ENCODE measurements around the gene ZBTB46. TPM values are rescaled to one million over a fixed set of nuclear protein-coding genes. Genes with fewer than 3 reads are reported as not detected.
"Not testable (repeated sequence)": the region's sequence is repeated elsewhere in the genome, so short reads cannot be mapped to it uniquely, and the experiment has no call there.

The ZBTB46 gene
- total and polyA plus RNA-seq, 2 donors (not counting 1 experiment from before 2014, with no cell fraction given): 0.96 to 4.5 TPM

DNA sequence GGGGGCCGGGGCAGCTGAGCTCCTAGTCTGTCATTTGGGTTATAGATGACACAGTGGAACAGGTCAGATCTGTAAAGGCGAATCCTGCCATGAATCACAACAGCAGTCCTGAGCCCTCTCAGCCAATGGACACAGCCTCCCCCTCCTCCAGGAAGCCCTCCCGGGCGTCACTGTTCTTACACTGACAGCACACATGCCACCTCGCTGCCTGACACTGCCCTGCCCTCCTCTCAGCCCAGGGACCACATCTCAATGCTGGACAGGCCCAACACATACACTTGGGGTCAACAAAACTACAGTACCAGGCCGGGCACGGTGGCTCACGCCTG is 26.8 kb downstream of the ZBTB46 start:
- no peaks in the 10 kb centered on the region for H3K79me2 ChIP-seq (ENCODE audit: control insufficient read depth, insufficient read depth, low read length)
- TF ChIP-seq EZH2 (IDR thresholded peaks at IDR 0.05; ENCODE audit: low read length, missing control alignments): no peak
- TF ChIP-seq, protein P1, sequence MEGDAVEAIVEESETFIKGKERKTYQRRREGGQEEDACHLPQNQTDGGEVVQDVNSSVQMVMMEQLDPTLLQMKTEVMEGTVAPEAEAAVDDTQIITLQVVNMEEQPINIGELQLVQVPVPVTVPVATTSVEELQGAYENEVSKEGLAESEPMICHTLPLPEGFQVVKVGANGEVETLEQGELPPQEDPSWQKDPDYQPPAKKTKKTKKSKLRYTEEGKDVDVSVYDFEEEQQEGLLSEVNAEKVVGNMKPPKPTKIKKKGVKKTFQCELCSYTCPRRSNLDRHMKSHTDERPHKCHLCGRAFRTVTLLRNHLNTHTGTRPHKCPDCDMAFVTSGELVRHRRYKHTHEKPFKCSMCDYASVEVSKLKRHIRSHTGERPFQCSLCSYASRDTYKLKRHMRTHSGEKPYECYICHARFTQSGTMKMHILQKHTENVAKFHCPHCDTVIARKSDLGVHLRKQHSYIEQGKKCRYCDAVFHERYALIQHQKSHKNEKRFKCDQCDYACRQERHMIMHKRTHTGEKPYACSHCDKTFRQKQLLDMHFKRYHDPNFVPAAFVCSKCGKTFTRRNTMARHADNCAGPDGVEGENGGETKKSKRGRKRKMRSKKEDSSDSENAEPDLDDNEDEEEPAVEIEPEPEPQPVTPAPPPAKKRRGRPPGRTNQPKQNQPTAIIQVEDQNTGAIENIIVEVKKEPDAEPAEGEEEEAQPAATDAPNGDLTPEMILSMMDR (conservative IDR thresholded peaks at IDR 0.05 in 1 of 2, IDR thresholded peaks at IDR 0.05 in 1 of 2; ENCODE audit: low read depth in 1 of 2, low read length in 2 of 2): no peak
- H3K27ac ChIP-seq (ENCODE audit: insufficient read depth, low read length): no peak overlapping the region
- H3K4me2 ChIP-seq (ENCODE audit: extremely low read depth, insufficient read depth, low read length): no peak overlapping the region
- DNase-seq (ENCODE audit: low read depth in 2 of 2): no peak
- no peaks in the 10 kb centered on the region for H4K20me1 ChIP-seq (ENCODE audit: control insufficient read depth, extremely low read depth, insufficient read depth, low read length)
- H3K4me1 ChIP-seq (ENCODE audit: control insufficient read depth, extremely low read depth, insufficient read depth, low read length): no peaks in the 10 kb centered on the region
- no peak overlapping the region for H2AFZ ChIP-seq (ENCODE audit: low read length)
- H3K9ac ChIP-seq (ENCODE audit: insufficient read depth, low read length): no peak overlapping the region
- H3K4me3 ChIP-seq (replicated peaks in 1 of 4; ENCODE audit: control extremely low read depth in 1 of 4, insufficient read depth in 1 of 4, low read depth in 3 of 4, low read length in 4 of 4): no peak overlapping the region
- H3K36me3 ChIP-seq (ENCODE audit: control insufficient read depth, insufficient read depth, low read length): no peaks in the 10 kb centered on the region
- H3K9me3 ChIP-seq (ENCODE audit: control insufficient read depth, insufficient read depth, low read depth, low read length): no peaks in the 10 kb centered on the region
- H3K27me3 ChIP-seq (ENCODE audit: control insufficient read depth, insufficient read depth, low read length): no peaks in the 10 kb centered on the region

DNA sequence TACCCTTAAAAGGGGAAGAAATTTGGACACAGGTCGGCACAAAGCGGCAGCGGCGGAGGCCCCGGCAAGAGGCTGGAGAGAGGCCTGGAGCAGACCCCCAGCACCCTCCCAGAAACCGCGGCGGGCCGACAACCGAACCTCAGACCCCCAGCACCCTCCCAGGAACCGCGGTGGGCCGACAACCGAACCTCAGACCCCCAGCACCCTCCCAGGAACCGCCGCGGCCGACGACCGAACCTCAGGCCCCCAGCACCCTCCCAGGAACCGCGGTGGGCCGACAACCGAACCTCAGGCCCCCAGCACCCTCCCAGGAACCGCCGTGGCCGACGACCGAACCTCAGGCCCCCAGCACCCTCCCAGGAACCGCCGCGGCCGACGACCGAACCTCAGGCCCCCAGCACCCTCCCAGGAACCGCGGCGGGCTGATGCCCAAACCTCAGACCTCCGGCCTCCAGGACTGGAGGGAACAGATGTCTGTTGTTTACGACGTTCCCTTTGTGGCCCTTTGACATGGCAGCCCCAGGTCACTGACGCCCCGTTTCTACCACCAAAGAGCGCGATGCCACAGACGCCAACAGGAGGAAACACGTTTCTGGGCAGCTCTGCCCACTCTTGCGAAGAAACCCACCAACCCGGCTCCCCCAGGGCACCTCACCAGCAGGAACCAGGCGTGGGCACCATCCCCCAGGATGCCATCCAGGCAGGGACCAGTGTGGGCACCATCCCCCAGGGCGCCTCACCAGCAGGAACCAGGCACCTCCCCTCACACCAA is 28.4 kb downstream of the ZBTB46 start:
- Histone ChIP-seq H3K4me2 (ENCODE audit: extremely low read depth, insufficient read depth, low read length) (no peak overlapping the region), H3K9ac (ENCODE audit: insufficient read depth, low read length) (no peak overlapping the region), H3K4me3 (replicated peaks in 1 of 4; ENCODE audit: control extremely low read depth in 1 of 4, insufficient read depth in 1 of 4, low read depth in 3 of 4, low read length in 4 of 4) (no peak overlapping the region), H3K36me3 (ENCODE audit: control insufficient read depth, insufficient read depth, low read length) (no peaks in the 10 kb centered on the region), H4K20me1 (ENCODE audit: control insufficient read depth, extremely low read depth, insufficient read depth, low read length) (no peaks in the 10 kb centered on the region), H2AFZ (ENCODE audit: low read length) (no peak overlapping the region), H3K79me2 (ENCODE audit: control insufficient read depth, insufficient read depth, low read length) (no peaks in the 10 kb centered on the region), H3K4me1 (ENCODE audit: control insufficient read depth, extremely low read depth, insufficient read depth, low read length) (no peaks in the 10 kb centered on the region), H3K27ac (ENCODE audit: insufficient read depth, low read length) (no peak overlapping the region), H3K27me3 (ENCODE audit: control insufficient read depth, insufficient read depth, low read length) (no peaks in the 10 kb centered on the region), H3K9me3 (ENCODE audit: control insufficient read depth, insufficient read depth, low read depth, low read length) (no peaks in the 10 kb centered on the region)
- DNase-seq (ENCODE audit: low read depth in 2 of 2): no peak
- TF ChIP-seq EZH2 (IDR thresholded peaks at IDR 0.05; ENCODE audit: low read length, missing control alignments): no peak
- TF ChIP-seq, protein P1 (conservative IDR thresholded peaks at IDR 0.05 in 1 of 2, IDR thresholded peaks at IDR 0.05 in 1 of 2; ENCODE audit: low read depth in 1 of 2, low read length in 2 of 2): no peak

DNA sequence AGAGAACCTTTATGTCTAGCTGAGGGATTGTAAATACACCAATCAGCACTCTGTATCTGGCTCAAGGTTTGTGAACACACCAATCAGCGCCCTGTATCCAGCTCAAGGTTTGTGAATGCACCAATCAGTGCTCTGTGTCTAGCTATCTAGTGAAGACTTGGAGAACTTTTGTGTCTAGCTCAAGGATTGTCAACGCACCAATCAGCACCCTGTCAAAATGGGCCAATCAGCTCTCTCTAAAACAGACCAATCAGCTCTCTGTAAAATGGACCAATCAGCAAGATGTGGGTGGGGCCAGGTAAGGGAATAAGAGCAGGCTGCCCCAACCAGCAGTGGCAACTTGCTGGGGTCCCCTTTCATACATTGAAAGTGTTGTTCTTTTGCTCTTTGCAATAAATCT is 29.9 kb downstream of the ZBTB46 start:
- H3K4me2 ChIP-seq (ENCODE audit: extremely low read depth, insufficient read depth, low read length); H4K20me1 ChIP-seq (ENCODE audit: control insufficient read depth, extremely low read depth, insufficient read depth, low read length); H3K9ac ChIP-seq (ENCODE audit: insufficient read depth, low read length); H3K4me1 ChIP-seq (ENCODE audit: control insufficient read depth, extremely low read depth, insufficient read depth, low read length); H2AFZ ChIP-seq (ENCODE audit: low read length); H3K9me3 ChIP-seq (ENCODE audit: control insufficient read depth, insufficient read depth, low read depth, low read length); H3K4me3 ChIP-seq (replicated peaks in 1 of 4; ENCODE audit: control extremely low read depth in 1 of 4, insufficient read depth in 1 of 4, low read depth in 3 of 4, low read length in 4 of 4); H3K27me3 ChIP-seq (ENCODE audit: control insufficient read depth, insufficient read depth, low read length); H3K27ac ChIP-seq (ENCODE audit: insufficient read depth, low read length); DNase-seq (ENCODE audit: low read depth in 2 of 2); H3K79me2 ChIP-seq (ENCODE audit: control insufficient read depth, insufficient read depth, low read length); H3K36me3 ChIP-seq (ENCODE audit: control insufficient read depth, insufficient read depth, low read length): not testable (repeated sequence)

DNA sequence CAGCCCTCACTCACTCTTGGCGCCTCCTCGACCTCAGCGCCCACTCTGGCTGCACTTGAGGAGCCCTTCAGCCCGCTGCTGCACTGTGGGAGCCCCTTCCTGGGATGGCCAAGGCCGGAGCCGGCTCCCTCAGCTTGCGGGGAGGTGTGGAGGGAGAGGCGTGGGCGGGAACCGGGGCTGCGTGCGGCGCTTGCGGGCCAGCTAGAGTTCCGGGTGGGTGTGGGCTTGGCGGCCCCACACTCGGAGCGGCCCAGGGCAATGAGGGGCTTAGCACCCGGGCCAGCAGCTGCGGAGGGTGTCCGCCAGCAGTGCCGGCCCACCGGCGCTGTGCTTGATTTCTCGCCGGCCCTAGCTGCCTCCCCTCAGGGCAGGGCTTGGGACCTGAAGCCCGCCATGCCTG is 30.7 kb downstream of the ZBTB46 start:
- H3K4me3 ChIP-seq (replicated peaks in 1 of 4; ENCODE audit: control extremely low read depth in 1 of 4, insufficient read depth in 1 of 4, low read depth in 3 of 4, low read length in 4 of 4); H3K27ac ChIP-seq (ENCODE audit: insufficient read depth, low read length); H4K20me1 ChIP-seq (ENCODE audit: control insufficient read depth, extremely low read depth, insufficient read depth, low read length); H3K4me1 ChIP-seq (ENCODE audit: control insufficient read depth, extremely low read depth, insufficient read depth, low read length); H3K4me2 ChIP-seq (ENCODE audit: extremely low read depth, insufficient read depth, low read length); H3K9me3 ChIP-seq (ENCODE audit: control insufficient read depth, insufficient read depth, low read depth, low read length); H3K27me3 ChIP-seq (ENCODE audit: control insufficient read depth, insufficient read depth, low read length); H3K9ac ChIP-seq (ENCODE audit: insufficient read depth, low read length); DNase-seq (ENCODE audit: low read depth in 2 of 2); H3K36me3 ChIP-seq (ENCODE audit: control insufficient read depth, insufficient read depth, low read length); H2AFZ ChIP-seq (ENCODE audit: low read length); H3K79me2 ChIP-seq (ENCODE audit: control insufficient read depth, insufficient read depth, low read length): not testable (repeated sequence)

DNA sequence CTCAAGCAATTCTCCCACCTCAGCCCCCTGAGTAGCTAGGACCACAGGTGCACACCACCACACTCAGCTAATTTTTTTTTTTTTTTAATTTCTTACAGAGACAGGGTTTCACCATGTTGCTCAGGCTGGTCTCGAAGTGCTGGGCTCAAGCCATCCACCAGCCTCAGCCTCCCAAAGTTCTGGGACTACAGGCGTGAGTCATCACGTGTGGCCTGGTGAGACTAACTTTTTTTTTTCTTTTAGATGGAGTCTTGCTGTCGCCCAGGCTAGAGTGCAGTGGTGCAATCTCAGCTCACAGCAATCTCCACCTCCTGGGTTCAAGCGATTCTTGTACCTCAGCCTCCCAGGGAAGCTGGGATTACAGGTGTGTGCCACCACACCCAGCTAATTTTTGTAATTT is 31.9 kb downstream of the ZBTB46 start:
- H3K27me3 ChIP-seq (ENCODE audit: control insufficient read depth, insufficient read depth, low read length); H3K4me2 ChIP-seq (ENCODE audit: extremely low read depth, insufficient read depth, low read length); H3K27ac ChIP-seq (ENCODE audit: insufficient read depth, low read length); H3K9me3 ChIP-seq (ENCODE audit: control insufficient read depth, insufficient read depth, low read depth, low read length); H3K36me3 ChIP-seq (ENCODE audit: control insufficient read depth, insufficient read depth, low read length); H3K4me1 ChIP-seq (ENCODE audit: control insufficient read depth, extremely low read depth, insufficient read depth, low read length); H3K79me2 ChIP-seq (ENCODE audit: control insufficient read depth, insufficient read depth, low read length); H4K20me1 ChIP-seq (ENCODE audit: control insufficient read depth, extremely low read depth, insufficient read depth, low read length); H3K9ac ChIP-seq (ENCODE audit: insufficient read depth, low read length); H2AFZ ChIP-seq (ENCODE audit: low read length); H3K4me3 ChIP-seq (replicated peaks in 1 of 4; ENCODE audit: control extremely low read depth in 1 of 4, insufficient read depth in 1 of 4, low read depth in 3 of 4, low read length in 4 of 4): not testable (repeated sequence)
- peak; percentile 32 to 57 for DNase-seq (ENCODE audit: low read depth in 2 of 2)
